ENCODE results near the gene MC2R. TPM values are rescaled to one million over a fixed set of nuclear protein-coding genes. Genes with fewer than 3 reads are reported as not detected.

The MC2R gene
- total and polyA plus RNA-seq, 7 donors = 0.48 TPM; not detected in 6

GRCh38 chr18:13917401-13917800, 2.1 kb upstream of the MC2R start:
- no peak for ATAC-seq
- Histone ChIP-seq H3K4me3 (no peak overlapping the region), H3K4me1 (no peaks in the 10 kb centered on the region), H3K9me3 (no peaks in the 10 kb centered on the region), H3K27ac (no peak overlapping the region), H3K36me3 (ENCODE audit: insufficient read depth in 1 of 2, low read depth in 1 of 2) (no peaks in the 10 kb centered on the region), H3K27me3 (ENCODE audit: insufficient read depth in 3 of 3, low read length in 2 of 3) (no peaks in the 10 kb centered on the region)
- intact Hi-C loops (cut with DNase I) = no loop called here
- WGBS, 3 donors = 89 to 94% (median 93%) methylated on average over 3 of the region's 3 CpGs
- DNase-seq = no peak
- TF ChIP-seq CTCF (IDR thresholded peaks at IDR 0.05) = no peak

- intact Hi-C loops (cut with DNase I) = no loop called here
- 46 to 48% (median 47%) methylated on average over 6 of the region's 6 CpGs for WGBS, 3 donors
- Histone ChIP-seq H3K27ac (no peak overlapping the region), H3K4me3 (no peak overlapping the region), H3K9me3 (no peaks in the 10 kb centered on the region), H3K27me3 (ENCODE audit: insufficient read depth in 3 of 3, low read length in 2 of 3) (no peaks in the 10 kb centered on the region), H3K4me1 (no peaks in the 10 kb centered on the region), H3K36me3 (ENCODE audit: insufficient read depth in 1 of 2, low read depth in 1 of 2) (no peaks in the 10 kb centered on the region)
- ATAC-seq (no peak), DNase-seq (no peak)
- TF ChIP-seq CTCF (IDR thresholded peaks at IDR 0.05) = no peak
Observed at GRCh38 chr18:13916559-13916958, 1.2 kb upstream of the MC2R start.

- Histone ChIP-seq H3K27me3 (ENCODE audit: insufficient read depth in 3 of 3, low read length in 2 of 3) (no peaks in the 10 kb centered on the region), H3K9me3 (no peaks in the 10 kb centered on the region), H3K4me3 (no peak overlapping the region), H3K4me1 (no peaks in the 10 kb centered on the region), H3K36me3 (ENCODE audit: insufficient read depth in 1 of 2, low read depth in 1 of 2) (no peaks in the 10 kb centered on the region), H3K27ac (no peak overlapping the region)
- DNase-seq = no peak
- no peak for TF ChIP-seq CTCF (IDR thresholded peaks at IDR 0.05)
- 28 to 48% (median 38%) methylated on average over 7 of the region's 7 CpGs for WGBS, 3 donors
- intact Hi-C loops (cut with DNase I) = no loop called here
- ATAC-seq = no peak
Observed at GRCh38 chr18:13915995-13916431, 677 bp upstream of the MC2R start.

GRCh38 chr18:13914756-13915155, 580 bp downstream of the MC2R start:
- no peak overlapping the region for H3K27ac ChIP-seq
- H3K9me3 ChIP-seq = no peaks in the 10 kb centered on the region
- no peak for TF ChIP-seq CTCF (IDR thresholded peaks at IDR 0.05)
- no peak overlapping the region for H3K4me3 ChIP-seq
- no peaks in the 10 kb centered on the region for H3K4me1 ChIP-seq
- H3K27me3 ChIP-seq (ENCODE audit: insufficient read depth in 3 of 3, low read length in 2 of 3) = no peaks in the 10 kb centered on the region
- WGBS, 3 donors = 87 to 91% (median 88%) methylated on average over 9 of the region's 9 CpGs
- no peaks in the 10 kb centered on the region for H3K36me3 ChIP-seq (ENCODE audit: insufficient read depth in 1 of 2, low read depth in 1 of 2)
- DNase-seq = no peak
- ATAC-seq = no peak
- intact Hi-C loops (cut with DNase I) = no loop called here

- Histone ChIP-seq H3K9me3 (no peaks in the 10 kb centered on the region), H3K4me3 (no peak overlapping the region), H3K36me3 (ENCODE audit: insufficient read depth in 1 of 2, low read depth in 1 of 2) (no peaks in the 10 kb centered on the region), H3K27ac (no peak overlapping the region), H3K27me3 (ENCODE audit: insufficient read depth in 3 of 3, low read length in 2 of 3) (no peaks in the 10 kb centered on the region), H3K4me1 (no peaks in the 10 kb centered on the region)
- DNase-seq = no peak
- TF ChIP-seq CTCF (IDR thresholded peaks at IDR 0.05) = no peak
- no peak for ATAC-seq
- WGBS, 3 donors = 92 to 95% (median 95%) methylated on average over 10 of the region's 10 CpGs
- intact Hi-C loops (cut with DNase I) = no loop called here
Observed at GRCh38 chr18:13914170-13914569, 1.2 kb downstream of the MC2R start.
